Right hindlimb (tissue), 1 donor: Measurements from ENCODE around the gene LTO1.

Source experiments
- DNase-seq: peaks from one replicate; pipeline ENCODE4 v3.0.0-alpha.2; 2018

LTO1 gene, protein sequence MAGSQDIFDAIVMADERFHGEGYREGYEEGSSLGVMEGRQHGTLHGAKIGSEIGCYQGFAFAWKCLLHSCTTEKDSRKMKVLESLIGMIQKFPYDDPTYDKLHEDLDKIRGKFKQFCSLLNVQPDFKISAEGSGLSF

DNA sequence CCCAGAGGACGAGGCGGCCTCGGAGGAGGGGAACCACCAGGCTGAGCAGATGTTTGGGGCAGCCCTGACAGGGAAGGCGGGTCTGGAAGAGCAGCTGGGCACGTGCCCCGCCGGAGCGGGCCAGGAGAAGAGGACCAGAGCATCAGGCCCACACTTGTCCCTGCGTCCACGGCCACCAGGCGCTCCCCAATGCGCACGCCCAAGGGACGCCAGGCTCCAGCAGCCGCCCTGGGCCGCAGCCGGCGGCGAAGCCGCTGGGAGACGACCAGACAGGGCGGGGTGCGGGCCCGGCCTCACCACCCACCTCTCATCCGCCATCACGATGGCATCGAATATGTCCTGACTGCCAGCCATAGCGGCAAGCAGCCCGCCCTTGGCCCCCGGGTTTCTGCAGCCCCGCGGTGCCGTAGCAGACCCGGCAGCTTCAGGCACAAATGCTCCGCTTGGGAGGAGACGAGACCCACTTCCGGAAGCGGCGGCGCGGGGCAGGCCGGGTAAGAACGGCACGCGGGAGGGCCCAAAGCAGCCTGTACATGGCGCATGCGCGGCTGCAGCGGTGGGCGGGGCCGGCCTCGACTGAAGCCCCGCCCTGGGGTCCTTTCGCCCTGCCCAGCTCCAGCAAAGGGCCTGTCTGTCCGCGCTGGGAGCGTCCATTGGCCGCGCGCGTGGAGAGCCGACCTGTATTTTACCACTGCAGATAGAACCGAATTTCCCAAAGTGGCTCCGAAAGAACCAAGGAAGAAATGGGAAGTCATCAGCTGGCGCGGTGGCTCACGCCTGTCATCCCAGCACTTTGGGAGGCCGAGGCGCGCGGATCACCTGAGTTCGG is at the start of gene LTO1:
LTO1 (minus strand) TSS at position 468 of the 829 bp plus-strand sequence; CDS start at position 354, 114 bp downstream.
- DNase-seq, result peak; percentile 98

DNA sequence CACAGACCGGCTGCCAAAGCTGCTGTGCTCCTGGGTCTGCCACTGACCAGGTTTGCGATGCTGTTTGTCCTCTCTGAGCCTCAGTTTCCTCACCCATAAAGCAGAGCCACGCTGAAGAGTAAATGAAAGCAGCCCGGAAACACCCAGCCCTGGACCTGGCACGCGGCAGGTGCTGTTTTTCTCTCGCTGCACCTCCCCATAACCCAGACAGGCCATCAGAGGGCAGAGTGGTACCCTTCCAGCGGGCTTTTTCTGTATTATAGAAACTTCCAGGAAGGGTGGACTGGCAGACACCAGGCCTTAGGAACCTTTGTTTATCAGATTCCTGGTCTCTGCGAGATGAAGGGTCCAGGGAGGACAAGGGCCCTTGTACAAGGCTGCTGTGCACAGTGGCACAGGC is 46.6 kb upstream of the LTO1 start:
- DNase-seq, result no peak

DNA sequence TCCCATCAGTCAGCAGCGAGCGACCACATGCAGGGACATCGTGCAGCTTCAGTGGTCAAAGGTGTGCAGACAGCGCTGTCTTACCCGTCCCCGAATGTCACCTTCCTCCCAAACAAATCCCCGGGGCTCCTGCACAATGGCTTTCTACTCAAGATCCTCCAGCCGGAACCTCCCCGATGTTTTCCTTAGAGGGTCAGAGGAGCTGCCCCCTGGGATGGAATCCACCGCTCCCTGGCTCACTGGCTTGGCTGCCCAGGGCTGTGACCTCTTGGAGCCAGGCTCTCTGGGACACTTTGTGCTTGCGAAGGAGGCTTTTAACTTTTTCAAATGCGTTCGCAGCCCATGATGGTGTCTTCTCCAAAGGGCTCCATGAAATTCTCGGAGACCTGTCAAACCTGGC is 46.0 kb upstream of the LTO1 start:
- no peak for DNase-seq

DNA sequence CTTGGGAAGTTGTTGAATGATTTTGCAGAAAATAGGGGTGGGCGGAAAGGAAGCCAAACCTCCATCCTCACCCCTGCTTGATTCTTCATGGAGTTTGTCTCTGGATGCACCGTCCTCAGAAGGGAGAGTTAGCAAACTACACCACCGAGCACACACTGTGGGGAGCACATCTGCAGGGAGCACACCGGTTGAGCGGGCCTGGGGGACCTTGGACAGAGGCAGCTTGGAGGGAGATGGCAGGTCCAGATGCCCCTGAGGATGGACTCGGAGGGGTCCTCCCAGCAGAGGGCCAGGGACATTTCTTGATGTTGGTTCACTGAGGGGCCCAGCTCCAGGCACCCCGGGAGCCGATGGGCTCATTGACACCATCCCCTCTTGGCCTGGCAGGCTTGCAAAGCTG is 43.8 kb upstream of the LTO1 start:
- no peak for DNase-seq

DNA sequence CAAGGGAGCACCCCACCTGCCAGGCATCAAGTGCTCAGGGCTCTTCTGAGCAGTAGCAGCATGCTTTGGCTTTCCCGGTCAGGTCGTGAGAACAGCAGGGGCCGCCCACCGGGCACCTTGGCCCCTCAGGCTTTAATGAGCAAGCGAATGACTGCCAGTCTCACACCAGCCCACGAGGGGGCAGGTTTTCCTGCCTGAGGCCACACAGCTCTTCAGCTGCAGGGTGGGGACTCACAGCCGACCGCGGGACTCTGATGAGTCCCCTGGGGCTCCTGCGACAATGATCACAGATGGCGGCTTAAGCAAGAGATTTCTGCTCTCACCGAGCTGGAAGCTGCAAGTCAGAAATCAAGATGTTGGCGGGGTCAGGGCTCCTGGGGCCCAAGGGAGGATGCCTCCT is 43.0 kb upstream of the LTO1 start:
- no peak for DNase-seq

DNA sequence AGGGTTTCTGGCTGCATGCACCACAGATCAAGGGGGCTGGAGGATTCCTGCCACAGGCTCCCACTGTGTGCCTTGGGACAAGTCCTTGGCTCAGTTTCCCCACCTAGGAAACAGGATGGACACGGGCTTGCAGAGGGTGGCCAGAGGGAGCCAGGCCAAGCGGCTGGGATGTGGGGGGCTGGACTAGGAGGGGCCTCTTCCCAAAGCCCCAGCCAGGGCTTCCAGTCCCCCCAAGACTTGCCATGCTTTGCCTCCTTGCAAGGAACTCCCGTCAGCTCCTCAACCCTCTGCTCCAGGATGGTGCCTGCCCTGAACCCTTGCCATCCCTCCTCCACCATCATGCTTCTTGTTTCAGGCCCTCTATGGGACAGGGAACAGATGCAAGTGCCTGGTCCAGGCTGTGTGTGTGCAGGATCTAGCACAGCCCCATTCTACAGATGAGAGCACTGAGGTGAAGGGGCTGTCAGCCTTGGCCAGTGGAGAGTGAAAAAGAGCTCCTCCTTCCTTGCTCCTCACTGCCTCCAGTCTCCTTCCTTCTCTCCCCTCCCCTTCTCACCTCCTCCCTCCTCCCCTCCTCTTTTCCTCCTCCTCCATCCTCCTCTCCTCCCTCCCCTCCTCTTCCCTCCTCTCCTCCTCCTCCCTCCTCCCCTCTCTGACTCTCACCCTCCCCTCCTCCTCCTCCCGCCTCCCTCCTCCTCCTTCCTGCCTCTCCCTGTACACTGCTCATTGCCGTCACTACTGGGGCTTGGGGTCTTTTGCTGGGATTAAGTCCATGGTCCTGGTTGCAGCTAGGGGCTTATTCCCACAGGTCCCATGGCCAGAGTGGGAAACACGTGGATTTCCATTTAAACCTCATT is 42.0 kb upstream of the LTO1 start:
- no peak for DNase-seq

DNA sequence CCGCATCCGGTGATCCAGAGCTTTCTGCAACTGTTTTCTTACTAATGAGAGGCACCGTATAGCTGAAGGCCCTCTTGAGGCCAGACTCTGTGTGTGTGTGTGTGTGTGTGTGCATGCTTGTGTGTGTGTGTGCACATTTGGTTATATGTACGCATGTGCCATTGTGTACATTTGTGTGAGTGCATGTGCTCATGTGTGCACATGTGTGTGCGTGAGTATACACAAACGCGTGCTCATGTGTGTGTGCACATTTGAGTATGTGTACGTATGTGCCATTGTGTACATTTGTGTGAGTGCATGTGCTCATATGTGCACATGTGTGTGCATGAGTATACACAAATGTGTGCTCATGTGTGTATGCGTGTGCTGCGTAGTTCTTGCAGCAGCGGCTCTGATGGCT is 40.9 kb upstream of the LTO1 start:
- no peak for DNase-seq

DNA sequence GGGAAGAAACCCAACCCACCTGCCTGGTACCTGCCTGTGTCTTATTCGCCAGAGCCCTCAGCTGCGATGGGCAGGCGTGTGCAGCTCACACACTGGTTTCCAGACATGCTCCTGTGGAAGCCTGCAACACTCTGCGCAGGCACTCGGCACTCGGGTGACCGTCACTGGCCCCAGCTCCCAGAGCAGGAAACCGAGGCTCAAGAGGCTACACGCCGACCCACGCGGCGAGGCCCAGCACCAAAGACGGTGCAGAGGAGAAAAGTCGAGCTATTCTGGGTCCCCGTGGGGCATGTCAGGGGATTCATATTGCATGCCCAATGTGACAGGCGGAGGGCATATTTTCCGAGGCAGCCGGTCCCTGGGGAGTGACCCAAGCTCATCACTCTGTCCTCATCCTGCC is 40.3 kb upstream of the LTO1 start:
- no peak for DNase-seq

DNA sequence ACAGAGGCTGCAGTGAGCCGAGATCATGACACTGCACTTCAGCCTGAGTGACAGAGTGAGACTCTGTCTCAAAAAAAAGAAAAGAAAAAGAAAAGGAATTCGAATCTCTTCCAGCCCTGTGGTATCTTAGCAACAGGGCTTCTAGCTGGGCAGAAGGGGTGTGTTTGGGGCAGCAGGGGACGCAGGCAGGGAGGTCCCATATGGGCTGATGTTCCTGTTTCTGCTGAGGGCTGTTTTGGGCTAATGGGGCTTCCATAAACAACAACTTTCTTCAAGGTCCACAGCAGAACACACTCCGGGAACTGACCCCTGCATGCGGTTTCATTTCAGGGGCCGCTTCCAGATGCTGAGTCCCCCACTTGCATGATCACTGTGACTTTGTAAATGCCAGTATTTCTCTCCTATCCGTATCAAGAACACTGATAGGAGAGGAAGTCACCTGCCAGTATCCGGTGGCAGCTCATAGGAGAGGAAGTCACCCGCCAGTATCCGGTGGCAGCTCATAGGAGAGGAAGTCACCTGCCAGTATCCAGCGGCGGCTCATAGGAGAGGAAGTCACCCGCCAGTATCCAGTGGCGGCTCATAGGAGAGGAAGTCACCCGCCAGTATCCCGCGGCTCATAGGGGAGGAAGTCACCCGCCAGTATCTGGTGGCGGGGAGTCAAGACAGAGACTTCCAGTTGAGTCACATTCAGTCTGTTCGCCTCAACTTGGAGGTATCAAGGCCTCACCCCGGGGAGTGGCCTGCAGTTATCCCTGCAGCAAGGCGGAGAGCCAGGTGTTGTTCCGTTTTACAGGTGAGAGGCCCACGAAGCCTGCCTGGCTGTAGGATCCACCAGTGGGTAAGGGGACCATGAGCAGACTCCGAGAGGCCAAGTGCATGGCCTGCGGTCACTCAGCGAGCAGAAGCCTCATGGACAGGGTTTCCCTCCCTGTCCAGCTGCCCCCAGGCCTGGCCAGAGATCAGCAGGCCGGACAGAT is 37.0 kb upstream of the LTO1 start:
- DNase-seq, result no peak

DNA sequence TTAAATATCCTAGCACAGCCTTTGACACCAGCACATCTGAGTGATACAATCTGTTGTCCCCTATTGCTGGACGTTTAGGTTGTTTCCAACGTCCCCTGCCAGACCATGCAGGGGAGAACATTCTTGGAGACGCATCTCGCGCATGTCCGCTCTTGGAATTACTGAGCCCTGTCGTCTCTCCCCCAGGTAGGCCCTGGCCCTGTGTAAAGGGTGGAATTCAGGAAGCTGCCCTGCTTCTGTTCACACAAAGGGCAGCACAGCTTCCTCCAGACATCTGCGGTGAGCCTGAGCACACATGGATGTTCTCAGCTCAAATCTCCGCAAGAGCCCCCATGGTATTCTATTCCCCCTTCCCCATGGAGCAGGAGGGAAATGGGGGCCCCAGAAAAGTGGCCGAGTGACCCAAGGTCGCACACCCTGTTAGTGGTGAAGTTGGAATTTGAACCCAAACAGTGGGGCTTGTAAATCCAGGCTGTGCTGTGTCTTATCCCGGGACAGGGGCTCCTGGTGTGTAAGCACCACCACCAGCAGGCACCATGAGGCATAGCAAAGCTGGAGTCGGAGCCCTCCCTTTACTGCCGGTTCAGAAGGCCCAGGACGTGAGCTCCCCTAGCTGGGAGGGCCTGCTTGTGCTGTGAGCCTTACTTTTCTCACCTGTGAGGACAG is 33.7 kb upstream of the LTO1 start:
- DNase-seq, result no peak

DNA sequence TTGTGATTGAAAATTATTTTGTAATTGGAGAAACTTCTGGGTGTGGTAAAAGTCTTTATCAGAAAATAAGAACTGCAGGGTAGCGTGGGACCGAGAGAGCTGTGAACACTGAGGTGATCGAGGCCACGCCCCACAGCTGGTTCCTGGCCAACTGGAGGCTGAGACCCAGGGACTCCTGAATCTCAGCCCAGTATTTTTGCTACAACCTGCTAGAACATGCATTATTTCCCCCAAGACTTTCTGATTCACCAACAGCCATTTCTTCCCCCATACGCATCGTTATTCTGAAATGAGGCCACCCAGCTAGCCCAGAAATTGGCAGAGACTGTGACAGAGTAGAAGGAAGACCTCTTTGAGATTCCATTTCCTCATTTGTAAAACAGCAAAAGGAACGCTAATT is 32.0 kb upstream of the LTO1 start:
- no peak for DNase-seq

DNA sequence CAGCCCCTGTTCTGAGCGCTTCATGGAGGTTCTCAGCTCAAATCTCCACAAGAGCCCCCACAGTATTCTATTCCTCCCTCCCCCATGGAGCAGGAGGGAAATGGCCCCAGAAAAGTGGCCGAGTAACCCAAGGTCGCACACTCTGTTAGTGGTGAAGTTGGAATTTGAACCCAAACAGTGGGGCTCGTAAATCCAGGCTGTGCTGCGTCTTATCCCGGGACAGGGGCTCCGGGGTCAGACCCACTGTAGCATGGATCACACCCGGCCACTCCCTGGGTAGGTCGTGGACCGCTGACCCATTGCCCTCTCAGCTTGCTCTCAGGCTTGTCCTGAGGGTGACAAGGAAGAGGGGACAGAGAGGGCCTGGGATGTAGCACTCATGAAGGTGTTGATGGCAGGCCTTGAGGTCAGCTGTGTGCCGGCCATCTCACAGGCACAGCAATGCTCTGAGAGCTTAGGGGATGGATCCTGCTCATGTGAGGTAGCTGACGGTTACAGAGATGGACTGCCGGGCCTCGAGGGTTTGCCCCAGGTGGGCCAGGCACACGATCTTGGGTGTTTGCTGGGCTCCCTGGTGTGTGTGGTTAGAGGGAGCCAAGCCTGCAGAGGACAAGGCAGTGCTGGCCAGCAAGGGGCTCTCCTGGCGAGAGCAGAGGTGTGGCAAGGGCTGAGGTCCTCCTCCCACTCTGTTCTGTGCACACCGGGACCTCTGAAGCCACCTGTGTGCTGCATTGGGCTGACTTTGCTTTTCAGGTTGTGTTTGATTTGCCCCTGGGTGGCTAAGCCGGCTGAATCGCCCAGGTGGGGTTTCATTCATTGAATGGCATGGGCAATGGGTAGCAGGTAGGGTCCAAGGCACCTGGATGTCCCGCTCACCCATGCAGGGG is 31.0 kb upstream of the LTO1 start:
- no peak for DNase-seq

DNA sequence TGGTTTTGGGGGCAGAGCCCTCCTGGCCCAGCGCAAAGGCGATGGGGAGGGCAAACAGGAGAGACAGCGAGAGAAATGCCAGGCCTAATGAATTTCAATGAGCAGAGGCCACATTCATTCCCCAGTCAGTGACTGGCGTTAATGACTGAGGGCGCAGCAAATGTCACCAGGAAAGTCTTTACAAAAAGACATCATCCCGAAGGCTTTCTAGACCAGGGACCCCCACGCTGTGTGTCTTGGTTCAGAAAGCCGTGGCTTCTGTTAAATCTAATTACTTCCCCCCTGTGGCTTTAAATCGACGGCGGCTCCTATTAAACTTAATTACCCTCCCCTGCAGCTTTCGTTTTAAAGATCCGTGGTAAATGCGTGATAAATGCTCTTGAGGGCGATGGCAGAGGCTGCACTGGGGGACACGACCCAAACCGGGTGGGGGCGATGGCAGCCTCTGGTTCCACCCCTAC is 30.2 kb upstream of the LTO1 start:
- DNase-seq, result no peak

DNA sequence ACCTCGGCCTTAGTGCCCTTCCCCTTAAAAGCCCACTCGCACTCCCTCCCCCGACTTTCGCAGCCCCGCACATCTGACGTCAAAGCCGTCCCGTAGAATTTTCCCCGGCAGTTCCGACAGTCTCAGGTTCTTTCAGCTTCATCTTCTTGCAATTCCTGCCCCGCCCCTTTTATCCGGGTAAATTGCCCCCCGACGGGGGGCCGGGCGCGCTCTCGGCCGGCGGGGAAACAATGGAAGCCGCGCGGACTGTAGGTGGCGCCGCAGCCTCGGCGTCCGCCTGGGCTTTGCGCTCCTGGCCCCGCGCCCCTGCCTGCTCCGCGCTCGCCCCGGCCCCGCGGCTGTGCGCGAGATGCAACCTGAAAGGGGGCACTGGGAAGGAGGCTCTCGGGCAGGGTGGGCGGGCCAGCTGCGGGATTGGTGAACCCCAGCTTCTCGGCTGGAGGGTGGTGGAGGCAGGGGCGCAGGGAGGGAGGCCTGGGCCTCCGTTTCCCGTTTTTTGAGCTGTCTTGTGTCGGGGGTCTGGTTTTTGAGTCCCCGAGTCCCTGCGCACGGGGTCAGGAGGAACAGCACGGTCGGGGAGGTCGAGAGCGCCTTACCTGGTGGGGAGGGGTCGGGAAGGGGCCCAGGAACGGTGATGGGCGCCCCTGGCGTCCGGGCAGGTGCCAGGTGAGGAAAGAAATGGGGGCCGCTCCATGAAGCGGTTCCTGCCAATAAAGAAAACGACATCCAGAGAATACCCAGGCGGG is 29.5 kb upstream of the LTO1 start:
- DNase-seq, result peak; percentile 62

DNA sequence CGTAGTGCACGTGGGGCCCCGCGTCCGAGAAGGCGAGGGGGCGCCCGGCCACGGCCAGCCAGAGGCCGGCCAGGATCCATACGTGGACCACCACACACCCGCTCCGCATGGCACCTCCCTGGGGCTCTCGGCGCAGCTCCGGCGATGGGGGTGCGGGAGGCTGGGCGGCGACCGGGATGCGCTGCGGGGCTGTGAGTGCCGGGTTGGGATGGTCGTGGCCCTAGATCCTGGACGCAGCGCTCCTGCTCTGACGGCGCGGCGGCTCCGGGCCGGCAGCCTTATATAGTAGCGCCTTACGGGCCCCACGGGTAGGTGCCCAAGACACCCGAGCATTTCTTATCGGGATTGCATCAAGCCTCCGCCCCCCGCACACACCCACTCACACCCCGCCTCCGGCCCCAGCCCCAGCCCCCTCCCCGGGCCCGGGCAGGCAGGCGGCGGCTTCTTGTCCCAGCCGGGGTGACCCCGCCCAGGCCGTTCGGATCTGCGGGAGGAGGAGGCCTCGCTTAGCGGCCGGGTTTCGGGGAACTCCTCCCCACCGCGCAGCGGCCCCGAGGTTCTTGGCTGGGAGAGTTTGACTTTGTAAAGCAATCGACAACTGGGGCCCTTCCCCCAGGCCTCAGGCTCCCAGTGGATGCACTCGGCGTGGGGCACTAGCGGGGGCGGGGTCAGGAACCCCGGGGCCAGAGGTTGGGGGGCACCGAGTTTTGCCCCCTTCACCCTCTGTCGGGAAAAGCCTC is 28.8 kb upstream of the LTO1 start, which contains the start of gene FGF19:
FGF19 (minus strand) TSS at position 255 of the 740 bp plus-strand sequence; CDS start at position 109, 146 bp downstream.
- DNase-seq, result peak; percentile 61

DNA sequence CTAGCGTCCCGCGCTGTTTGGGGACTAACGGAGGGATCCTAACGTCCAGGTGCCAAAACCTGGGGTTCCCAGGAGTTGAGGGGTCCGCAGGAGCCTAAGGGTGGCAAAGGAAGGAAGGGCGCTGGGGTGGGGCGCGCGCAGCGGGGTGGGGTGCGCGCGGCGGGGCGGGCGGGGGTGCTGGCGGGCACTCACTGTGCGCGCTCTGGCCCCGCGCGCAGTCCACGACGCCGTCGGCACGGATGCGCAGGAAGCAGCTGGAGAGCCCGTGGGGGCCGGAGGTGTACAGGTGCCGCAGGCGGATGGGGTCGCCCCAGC is 28.3 kb upstream of the LTO1 start:
- DNase-seq, result no peak

DNA sequence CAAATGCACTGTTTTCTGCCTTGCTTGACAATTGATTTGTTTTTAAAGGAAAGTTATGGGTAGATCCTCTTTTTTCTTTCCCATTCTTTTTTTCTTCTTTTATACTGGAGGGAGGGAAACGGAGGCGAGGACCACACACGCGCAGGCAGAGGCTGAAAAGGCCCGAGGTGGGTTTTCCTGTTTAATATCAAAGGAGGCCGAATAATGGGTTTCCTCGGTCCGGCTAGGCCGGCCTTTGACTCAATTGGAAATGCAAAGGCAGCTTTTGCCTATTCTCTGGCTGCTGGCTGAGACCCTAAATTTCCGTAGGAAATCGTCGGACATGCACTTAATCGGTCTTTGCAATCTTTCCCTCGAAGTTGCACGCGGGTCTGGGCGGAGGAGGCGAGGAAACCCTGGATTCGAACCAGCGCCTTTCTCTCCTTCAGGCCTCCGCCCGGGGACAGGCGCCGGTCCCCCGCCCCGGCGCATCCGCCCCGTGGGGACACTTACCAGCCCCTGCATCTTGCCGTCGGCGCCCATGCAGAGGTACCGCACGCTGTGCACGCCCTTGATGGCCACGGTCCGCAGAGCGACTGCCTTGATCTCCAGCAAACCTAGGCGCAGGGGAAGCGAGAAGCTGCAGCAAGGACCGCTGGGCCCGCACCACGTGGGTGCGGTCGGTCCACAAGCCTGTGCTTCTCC is 27.8 kb upstream of the LTO1 start:
- no peak for DNase-seq

DNA sequence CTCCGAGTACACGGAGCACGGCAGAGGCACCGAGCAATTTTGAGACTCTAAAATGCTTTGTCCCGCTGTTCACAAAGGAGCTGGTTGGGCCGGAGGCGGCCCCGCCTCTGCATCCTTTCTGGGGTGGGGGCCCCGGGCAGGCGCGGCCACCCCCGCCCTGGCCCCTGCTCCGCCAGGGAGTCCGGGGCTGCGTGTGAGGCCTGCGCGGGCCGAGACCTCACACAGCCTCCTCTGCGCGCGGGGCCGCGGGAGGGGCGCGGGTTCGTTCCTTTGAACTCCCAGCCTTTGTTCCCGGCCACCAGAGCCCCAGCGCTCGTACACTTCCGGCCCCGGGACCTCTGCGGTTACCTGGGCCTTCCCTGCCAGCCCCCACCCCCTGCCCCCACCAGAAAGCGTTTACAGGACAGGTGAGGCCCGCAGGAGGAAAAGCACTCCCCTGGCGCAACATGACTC is 27.1 kb upstream of the LTO1 start:
- no peak for DNase-seq
